OCI-LY7 (cell line): ENCODE measurements around the gene BZW1. TPM values are rescaled to one million over a fixed set of nuclear protein-coding genes. Genes with fewer than 3 reads are reported as not detected.

Source experiments
- BruUV-seq: library from RNA; stranded (reverse); fragments of 400-500 nt; replicated peaks from 2 replicates; lab custom pipeline; 2021; lab: Mats Ljungman, UMichigan
- CTCF ChIA-PET: fragments of 300-600 bp; sonication (Branson Sonifier 250); formaldehyde crosslinking; loops from one replicate; lab custom pipeline; 2022; ENCODE audit warnings: antibody characterized with exemption; ENCODE audit not compliant: unreplicated experiment; lab: Charles Lee
- POLR2A ChIA-PET: fragments of 300-600 bp; sonication (Branson Sonifier 250); formaldehyde crosslinking; loops from one replicate; lab custom pipeline; 2022; ENCODE audit warnings: antibody characterized with exemption; lab: Charles Lee
- DNase-seq: peaks from one replicate; pipeline ENCODE4 v3.0.0-alpha.2; 2015; ENCODE audit warnings: low spot score
- H2AFZ ChIP-seq: fragments of 200-600 bp; sonication (generic), shearing (Covaris generic); 2 replicates; pipeline ENCODE4 v1.6.1; 2014; ENCODE audit warnings: mild to moderate bottlenecking, antibody characterized with exemption, low read length, moderate library complexity
- H3K27ac ChIP-seq: fragments of 200-600 bp; sonication (generic); 2 replicates; pipeline ENCODE4 v1.5.1; 2014; ENCODE audit warnings: mixed run types, low read depth, mild to moderate bottlenecking, moderate library complexity, low read length, inconsistent platforms; ENCODE audit not compliant: poor library complexity, severe bottlenecking
- H3K36me3 ChIP-seq: fragments of 200-600 bp; sonication (generic); 2 replicates; pipeline ENCODE4 v1.6.1; 2014; ENCODE audit warnings: mild to moderate bottlenecking, antibody characterized with exemption, low read length, moderate library complexity, mixed read lengths; ENCODE audit not compliant: insufficient read depth
- H3K4me1 ChIP-seq: fragments of 200-600 bp; sonication (generic); 2 replicates; pipeline ENCODE4 v1.5.1; 2014; ENCODE audit warnings: mild to moderate bottlenecking, low read length; ENCODE audit not compliant: insufficient read depth, poor library complexity, severe bottlenecking
- H3K4me2 ChIP-seq: fragments of 200-600 bp; sonication (generic); 2 replicates; pipeline ENCODE4 v1.6.1; 2014; ENCODE audit warnings: mild to moderate bottlenecking, low read length
- H3K4me3 ChIP-seq: fragments of 200-600 bp; sonication (generic); 2 replicates; pipeline ENCODE4 v1.5.1; 2014; ENCODE audit warnings: mild to moderate bottlenecking, low read depth, low read length; ENCODE audit not compliant: poor library complexity, severe bottlenecking
- H3K79me2 ChIP-seq: fragments of 200-600 bp; sonication (generic); 2 replicates; pipeline ENCODE4 v1.6.1; 2016; ENCODE audit warnings: low read depth, mild to moderate bottlenecking, low read length, moderate library complexity, mixed read lengths; ENCODE audit not compliant: insufficient read depth
- H3K9me2 ChIP-seq: fragments of 200-600 bp; sonication (generic); 2 replicates; pipeline ENCODE4 v1.6.1; 2016; ENCODE audit warnings: mild to moderate bottlenecking, low read length, mixed read lengths; ENCODE audit not compliant: insufficient read depth
- H3K9me3 ChIP-seq: fragments of 200-600 bp; sonication (generic); 2 replicates; pipeline ENCODE4 v1.6.1; 2014; ENCODE audit warnings: mild to moderate bottlenecking, mixed run types, low read length, mixed read lengths
- H4K20me1 ChIP-seq: fragments of 200-600 bp; sonication (generic); 2 replicates; pipeline ENCODE4 v1.6.1; 2014; ENCODE audit warnings: mild to moderate bottlenecking, antibody characterized with exemption, low read length, moderate library complexity, mixed read lengths; ENCODE audit not compliant: insufficient read depth
- EZH2phosphoT487 ChIP-seq: fragments of 200-600 bp; sonication (generic); IDR thresholded peaks from 2 replicates; pipeline ENCODE4 v1.6.1; 2018; ENCODE audit warnings: low read depth, borderline replicate concordance, mild to moderate bottlenecking, mixed run types, antibody characterized with exemption, low read length, moderate library complexity, mixed read lengths
- intact Hi-C: fragments of 100-400 bp; cut with micrococcal nuclease; formaldehyde crosslinking; loops from one replicate; pipeline ENCODE4 v1.10.0; 2022; ENCODE audit not compliant: unreplicated experiment
- total RNA-seq, 2 experiments: library from RNA; depleted of rRNA in 1 of 2; stranded (reverse); fragments of >200 nt in 1 of 2; shearing (Covaris generic) in 1 of 2; gene quantifications; 2 replicates each; pipeline ENCODE4 v1.2.3, GENCODE V29; 2014 to 2022
- TF ChIP-seq, protein P1 (sequence below): fragments of 200-600 bp; sonication (generic); conservative IDR thresholded peaks from 2 replicates; pipeline ENCODE4 v1.5.1; 2014; ENCODE audit warnings: mild to moderate bottlenecking, antibody characterized with exemption, low read length, moderate library complexity, mixed read lengths

The BZW1 gene
- total RNA-seq, 2 experiments from 2014 or later: 180 to 183 TPM

DNA sequence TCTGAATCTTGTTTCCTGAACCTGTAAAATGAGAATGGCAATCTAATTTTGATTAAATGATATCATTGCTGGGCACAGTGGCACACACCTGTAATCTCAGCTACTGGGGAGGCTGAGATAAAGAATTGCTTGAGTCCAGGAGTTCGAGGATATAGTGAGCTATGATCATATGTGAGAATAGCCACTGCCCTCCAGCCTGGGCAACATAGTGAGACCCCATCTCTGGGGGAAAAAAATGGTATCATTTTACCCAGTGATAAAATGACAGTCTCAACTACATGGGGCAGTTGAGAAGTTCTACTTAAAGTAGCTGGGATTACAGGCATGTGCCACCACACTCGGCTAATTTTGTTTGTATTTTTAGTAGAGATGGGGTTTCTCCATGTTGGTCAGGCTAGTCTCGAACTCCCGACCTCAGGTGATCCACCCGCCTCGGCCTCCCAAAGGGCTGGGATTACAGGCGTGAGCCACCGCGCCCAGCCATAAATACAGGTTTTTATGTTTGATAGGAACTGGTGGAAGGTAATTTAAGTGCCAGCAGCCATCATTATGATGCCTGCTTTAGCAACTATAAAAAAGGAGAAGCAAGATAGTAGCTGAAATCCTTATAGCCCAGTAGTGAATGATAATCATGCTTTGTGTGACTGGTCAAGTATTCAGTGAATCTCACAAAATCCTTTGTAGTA is 17.0 kb downstream of the BZW1 start:
- DNase-seq: no peak
- ChIA-PET POLR2A (interaction anchor here (0.7 to 1.7 kb wide), 4 partner anchors 13 to 399 kb away, joined by 3 to 6 read pairs (median 3); no protein-coding TSS in a partner anchor), CTCF (interaction anchor here (1.0 kb wide), 1 partner anchor 17 kb away, joined by 5 read pairs; no protein-coding TSS in a partner anchor)
- H3K79me2 ChIP-seq: no peaks in the 10 kb centered on the region
- H3K9me3 ChIP-seq: no peaks in the 10 kb centered on the region
- H2AFZ ChIP-seq: no peak overlapping the region
- intact Hi-C loops: no loop called here
- no peaks in the 10 kb centered on the region for H3K9me2 ChIP-seq
- H3K4me3 ChIP-seq: no peak overlapping the region
- no peak for TF ChIP-seq EZH2phosphoT487
- TF ChIP-seq, protein P1, sequence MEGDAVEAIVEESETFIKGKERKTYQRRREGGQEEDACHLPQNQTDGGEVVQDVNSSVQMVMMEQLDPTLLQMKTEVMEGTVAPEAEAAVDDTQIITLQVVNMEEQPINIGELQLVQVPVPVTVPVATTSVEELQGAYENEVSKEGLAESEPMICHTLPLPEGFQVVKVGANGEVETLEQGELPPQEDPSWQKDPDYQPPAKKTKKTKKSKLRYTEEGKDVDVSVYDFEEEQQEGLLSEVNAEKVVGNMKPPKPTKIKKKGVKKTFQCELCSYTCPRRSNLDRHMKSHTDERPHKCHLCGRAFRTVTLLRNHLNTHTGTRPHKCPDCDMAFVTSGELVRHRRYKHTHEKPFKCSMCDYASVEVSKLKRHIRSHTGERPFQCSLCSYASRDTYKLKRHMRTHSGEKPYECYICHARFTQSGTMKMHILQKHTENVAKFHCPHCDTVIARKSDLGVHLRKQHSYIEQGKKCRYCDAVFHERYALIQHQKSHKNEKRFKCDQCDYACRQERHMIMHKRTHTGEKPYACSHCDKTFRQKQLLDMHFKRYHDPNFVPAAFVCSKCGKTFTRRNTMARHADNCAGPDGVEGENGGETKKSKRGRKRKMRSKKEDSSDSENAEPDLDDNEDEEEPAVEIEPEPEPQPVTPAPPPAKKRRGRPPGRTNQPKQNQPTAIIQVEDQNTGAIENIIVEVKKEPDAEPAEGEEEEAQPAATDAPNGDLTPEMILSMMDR: no peak
- H3K4me1 ChIP-seq: no peaks in the 10 kb centered on the region
- no peaks in the 10 kb centered on the region for H4K20me1 ChIP-seq
- no TSS peak for BruUV-seq
- no peak overlapping the region for H3K4me2 ChIP-seq
- H3K36me3 ChIP-seq: peaks cover 29% of the 10 kb centered on the region
- no peak overlapping the region for H3K27ac ChIP-seq

DNA sequence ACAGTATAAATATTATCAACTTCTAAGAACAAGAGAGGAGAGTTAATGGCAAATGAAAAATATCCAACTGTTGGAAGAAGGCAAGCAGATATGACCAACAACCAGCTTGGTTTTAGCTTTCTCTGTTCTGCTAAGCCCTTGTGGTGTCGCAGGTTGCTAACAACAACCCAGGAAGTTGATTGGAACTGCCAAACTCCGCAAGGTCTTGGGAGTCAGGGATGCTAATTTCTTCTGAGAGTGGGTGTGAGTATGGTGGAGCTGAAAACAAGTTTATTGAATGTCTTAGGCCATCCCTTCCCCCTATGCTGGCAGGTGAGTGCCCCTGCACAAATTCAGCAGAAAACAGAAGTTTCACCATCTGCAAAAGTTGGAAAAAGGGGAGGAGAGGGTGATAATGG is 17.5 kb downstream of the BZW1 start:
- Histone ChIP-seq H4K20me1 (no peaks in the 10 kb centered on the region), H3K9me2 (no peaks in the 10 kb centered on the region), H3K27ac (no peak overlapping the region), H3K4me1 (no peaks in the 10 kb centered on the region), H2AFZ (no peak overlapping the region), H3K79me2 (no peaks in the 10 kb centered on the region), H3K36me3 (peaks cover 23% of the 10 kb centered on the region), H3K9me3 (no peaks in the 10 kb centered on the region), H3K4me3 (no peak overlapping the region), H3K4me2 (no peak overlapping the region)
- ChIA-PET POLR2A (interaction anchor here (0.6 to 1.7 kb wide), 2 partner anchors 14 to 1423 kb away, joined by 3 to 6 read pairs; no protein-coding TSS in a partner anchor), CTCF (no interaction called here)
- no TSS peak for BruUV-seq
- TF ChIP-seq EZH2phosphoT487: no peak
- TF ChIP-seq, protein P1: no peak
- intact Hi-C loops: no loop called here
- DNase-seq: no peak

DNA sequence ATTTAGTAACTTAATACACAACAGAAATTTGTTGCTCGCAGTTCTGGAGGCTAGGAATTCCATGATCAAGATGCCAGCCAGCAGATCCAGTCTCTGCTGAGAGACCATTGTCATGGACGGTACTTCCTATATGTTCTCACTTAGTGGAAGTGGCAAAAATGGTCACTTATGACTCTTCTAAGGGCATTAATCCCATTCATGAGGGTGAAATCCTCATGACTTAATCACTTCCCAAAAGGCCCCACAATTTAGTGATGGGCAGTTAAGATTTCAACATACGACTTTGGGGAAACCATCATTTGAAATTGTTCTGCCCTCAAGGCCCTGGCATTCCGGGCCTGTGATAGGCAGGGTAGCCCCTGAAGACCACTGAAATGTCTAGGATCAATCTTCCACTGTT is 23.0 kb downstream of the BZW1 start:
- Histone ChIP-seq H3K79me2 (no peaks in the 10 kb centered on the region), H3K4me2 (no peak overlapping the region), H3K4me1 (no peaks in the 10 kb centered on the region), H3K27ac (no peak overlapping the region), H2AFZ (no peak overlapping the region), H3K4me3 (no peak overlapping the region), H4K20me1 (no peaks in the 10 kb centered on the region), H3K9me2 (no peaks in the 10 kb centered on the region), H3K36me3 (no peaks in the 10 kb centered on the region), H3K9me3 (peaks cover 10% of the 10 kb centered on the region)
- TF ChIP-seq EZH2phosphoT487: no peak
- TF ChIP-seq, protein P1: no peak
- intact Hi-C loops: no loop called here
- POLR2A ChIA-PET: no interaction called here
- DNase-seq: no peak
- no TSS peak for BruUV-seq
- CTCF ChIA-PET: no interaction called here
